Endothelial cell of umbilical vein (primary cell): ENCODE results near the gene HMGA1. TPM values are rescaled to one million over a fixed set of nuclear protein-coding genes. Genes with fewer than 3 reads are reported as not detected.
A peak's percentile ranks its signal among the peaks of the same experiment; 100 is the strongest.

ENCODE experiments used
- BruUV-seq: library from RNA; stranded (reverse); fragments of 400-500 nt; replicated peaks from 2 replicates; lab custom pipeline; 2021; lab: Mats Ljungman, UMichigan
- CTCF ChIA-PET: fragments of 300-600, 350-600 bp; sonication (Branson Sonifier 250); formaldehyde crosslinking; loops from one replicate; lab custom pipeline; 2021; ENCODE audit warnings: antibody characterized with exemption, inconsistent platforms; lab: Charles Lee
- POLR2A ChIA-PET: fragments of 300-600, 350-600 bp; sonication (Branson Sonifier 250); formaldehyde crosslinking; loops from one replicate; lab custom pipeline; 2021; ENCODE audit warnings: antibody characterized with exemption, inconsistent platforms; lab: Charles Lee
- DNase-seq: peaks from one replicate; pipeline ENCODE4 v3.0.0-alpha.2; 2011; ENCODE audit warnings: low read depth, low spot score
- FAIRE-seq: peaks from 2 replicates; lab custom pipeline; 2011; peaks lifted over from hg19 to GRCh38; lab: Jason Lieb, UNC
- H2AFZ ChIP-seq: 2 replicates; pipeline ENCODE4 v1.6.0; 2012; ENCODE audit warnings: low read depth, low read length, control low read depth, inconsistent platforms
- H3K27ac ChIP-seq: 2 replicates; pipeline ENCODE4 v1.5.1; 2011; ENCODE audit warnings: low read depth, mild to moderate bottlenecking, control low read depth, low read length, moderate library complexity; ENCODE audit not compliant: insufficient read depth
- H3K27me3 ChIP-seq, 2 experiments: 2 replicates each; pipeline versions ENCODE4 v1.6.0 to v1.6.1; 2011; ENCODE audit warnings: low read length in 2 of 2, mixed read lengths in 1 of 2; ENCODE audit not compliant: control insufficient read depth in 2 of 2, insufficient read depth in 2 of 2
- H3K36me3 ChIP-seq, 2 experiments: 2 replicates in 1 of 2; 3 replicates in 1 of 2; pipeline ENCODE4 v1.5.1; 2011; ENCODE audit warnings: low read length in 2 of 2, mild to moderate bottlenecking in 1 of 2, moderate library complexity in 1 of 2; ENCODE audit not compliant: control insufficient read depth in 2 of 2, insufficient read depth in 2 of 2; ENCODE audit errors: extremely low read depth in 1 of 2
- H3K4me1 ChIP-seq: 3 replicates; pipeline ENCODE4 v1.5.1; 2011; ENCODE audit warnings: mild to moderate bottlenecking, low read length; ENCODE audit not compliant: control insufficient read depth, insufficient read depth; ENCODE audit errors: extremely low read depth
- H3K4me2 ChIP-seq: 2 replicates; pipeline ENCODE4 v1.6.1; 2011; ENCODE audit warnings: low read length, control low read depth, mixed read lengths; ENCODE audit not compliant: insufficient read depth
- H3K4me3 ChIP-seq, 3 experiments: fragments of 200-600 bp in 1 of 3; sonication (generic), shearing (Covaris generic) in 1 of 3; replicated peaks in 1 of 3; 2 replicates each; pipeline ENCODE4 v1.5.1; 2011 to 2016; ENCODE audit warnings: control low read depth in 3 of 3, low read length in 3 of 3, mild to moderate bottlenecking in 2 of 3, inconsistent platforms in 1 of 3, low read depth in 1 of 3, moderate library complexity in 1 of 3; ENCODE audit not compliant: insufficient read depth in 1 of 3
- H3K79me2 ChIP-seq: 2 replicates; pipeline ENCODE4 v1.6.0; 2012; ENCODE audit warnings: low read length, inconsistent platforms; ENCODE audit not compliant: control insufficient read depth, insufficient read depth
- H3K9ac ChIP-seq: replicated peaks from 2 replicates; pipeline ENCODE3; 2011; ENCODE audit warnings: low read length, control low read depth; ENCODE audit not compliant: insufficient read depth; ENCODE audit errors: extremely low read depth
- H3K9me1 ChIP-seq: replicated peaks from 3 replicates; pipeline ENCODE4 v1.6.0; 2011; ENCODE audit warnings: mild to moderate bottlenecking, low read length; ENCODE audit not compliant: control insufficient read depth, insufficient read depth; ENCODE audit errors: extremely low read depth
- H3K9me3 ChIP-seq: replicated peaks from 2 replicates; pipeline ENCODE4 v1.5.1; 2012; ENCODE audit warnings: low read length, inconsistent platforms; ENCODE audit not compliant: control insufficient read depth, insufficient read depth
- H4K20me1 ChIP-seq: replicated peaks from 2 replicates; pipeline ENCODE3; 2011; ENCODE audit warnings: mild to moderate bottlenecking, low read length; ENCODE audit not compliant: control insufficient read depth, insufficient read depth; ENCODE audit errors: extremely low read depth
- EZH2 ChIP-seq: IDR thresholded peaks from 2 replicates; pipeline ENCODE4 v1.6.1; 2012; ENCODE audit warnings: borderline replicate concordance, low read depth, mild to moderate bottlenecking, moderate library complexity, low read length, inconsistent platforms; ENCODE audit not compliant: severe bottlenecking
- FOS ChIP-seq: IDR thresholded peaks from 2 replicates; pipeline ENCODE4 v1.6.1; 2011; ENCODE audit warnings: mild to moderate bottlenecking, low read length, moderate library complexity, borderline replicate concordance; ENCODE audit not compliant: insufficient read depth
- GATA2 ChIP-seq: IDR thresholded peaks from 2 replicates; pipeline ENCODE4 v1.7.0; 2011; ENCODE audit warnings: low read depth, mild to moderate bottlenecking, moderate library complexity, mixed read lengths, low read length; ENCODE audit not compliant: insufficient read length, insufficient read depth
- JUN ChIP-seq: IDR thresholded peaks from 2 replicates; pipeline ENCODE4 v1.6.1; 2011; ENCODE audit warnings: borderline replicate concordance, low read depth; ENCODE audit not compliant: insufficient read length, insufficient read depth
- MYC ChIP-seq: IDR thresholded peaks from one replicate; pipeline ENCODE4 v1.6.1; 2011; ENCODE audit warnings: mild to moderate bottlenecking, low read depth, low read length
- POLR2A ChIP-seq: IDR thresholded peaks from 2 replicates; pipeline ENCODE4 v1.6.1; 2012; ENCODE audit warnings: low read depth, mild to moderate bottlenecking, control low read depth, low read length
- POLR2AphosphoS5 ChIP-seq: IDR thresholded peaks from 2 replicates; pipeline ENCODE4 v1.6.1; 2012; ENCODE audit warnings: low read depth, mild to moderate bottlenecking, control low read depth, low read length, moderate library complexity; ENCODE audit not compliant: insufficient read depth
- dilution Hi-C: fragments of 300-500 bp; cut with MboI; formaldehyde crosslinking; loops from one replicate; pipeline ENCODE4 v1.15.0; 2019; ENCODE audit warnings: low sequenced_read_pairs; ENCODE audit not compliant: extremely low pct_ligation_motif_present
- intact Hi-C: fragments of 100-400 bp; cut with micrococcal nuclease; formaldehyde crosslinking; loops from one replicate; pipeline ENCODE4 v1.10.0; 2022
- polyA plus RNA-seq, 4 experiments: library from polyadenylated mRNA; depleted of rRNA in 3 of 4; stranded (reverse) in 3 of 4; unstranded in 1 of 4; fragments of >200 nt; gene quantifications; 2 replicates each; pipeline versions ENCODE4 v1.2.1 to v1.2.3, GENCODE V29; 2011 to 2012; ENCODE audit warnings: missing spikeins in 1 of 4
- total RNA-seq: library from RNA; stranded (reverse); gene quantifications from 2 replicates; pipeline ENCODE4 v1.2.3, GENCODE V29; 2021
- TF ChIP-seq, protein P1 (sequence below), 2 donors: IDR thresholded peaks; 1 replicate in 1 of 2; 2 replicates in 1 of 2; pipeline ENCODE4 v1.5.1; 2011; ENCODE audit warnings: low read length in 2 of 2, mild to moderate bottlenecking in 2 of 2, moderate library complexity in 2 of 2, control low read depth in 1 of 2, inconsistent platforms in 1 of 2, low read depth in 1 of 2; ENCODE audit not compliant: insufficient read depth in 1 of 2; ENCODE audit errors: extremely low read depth in 1 of 2
- TF ChIP-seq, protein P2 (sequence below): IDR thresholded peaks from 2 replicates; pipeline ENCODE4 v1.6.1; 2011; ENCODE audit not compliant: insufficient read depth, insufficient read length

Gene HMGA1
- total and polyA plus RNA-seq, 2 donors (not counting 3 experiments of a cell fraction or from before 2014, with no cell fraction given): 425 to 1,108 TPM

DNA sequence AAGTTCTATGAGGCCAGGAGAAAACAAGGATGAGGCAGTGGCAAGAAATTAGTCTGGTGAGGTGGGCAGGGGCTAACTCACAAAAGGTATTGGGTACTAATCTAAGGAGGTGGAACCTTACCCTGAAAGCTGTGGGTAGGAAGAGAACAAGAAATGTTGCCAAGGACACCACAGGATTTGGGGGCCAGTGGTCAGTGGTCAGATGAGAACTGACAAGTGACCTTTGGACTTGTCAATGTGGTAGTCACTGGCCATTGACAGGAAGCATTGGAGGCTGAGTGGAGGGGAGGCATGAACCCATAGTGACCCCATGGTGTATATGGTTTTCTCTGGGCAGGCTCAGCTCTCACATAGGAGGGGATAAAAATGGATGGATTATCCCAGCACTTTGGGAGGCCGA, 37.5 kb downstream of the HMGA1 start:
- intact Hi-C loops (no loop called here), dilution Hi-C loops (no loop called here)
- Histone ChIP-seq H3K4me1 (peaks cover 18% of the 10 kb centered on the region), H3K79me2 (no peaks in the 10 kb centered on the region), H3K9me1 (no peaks in the 10 kb centered on the region), H3K27ac (peak overlapping the region; percentile 6), H2AFZ (no peak overlapping the region), H4K20me1 (no peaks in the 10 kb centered on the region), H3K27me3 (no peaks in the 10 kb centered on the region), H3K4me3 (no peak overlapping the region), H3K9ac (no peak overlapping the region), H3K9me3 (no peaks in the 10 kb centered on the region), H3K36me3 (no peaks in the 10 kb centered on the region), H3K4me2 (no peak overlapping the region)
- ChIA-PET POLR2A (interaction anchor here (0.6 kb wide), 1 partner anchor 481 kb away, joined by 3 read pairs; no protein-coding TSS in a partner anchor), CTCF (interaction anchor here (1.6 kb wide), 1 partner anchor 8 kb away, joined by 7 read pairs; no protein-coding TSS in a partner anchor)
- TF ChIP-seq POLR2A: no peak
- TF ChIP-seq, protein P1, sequence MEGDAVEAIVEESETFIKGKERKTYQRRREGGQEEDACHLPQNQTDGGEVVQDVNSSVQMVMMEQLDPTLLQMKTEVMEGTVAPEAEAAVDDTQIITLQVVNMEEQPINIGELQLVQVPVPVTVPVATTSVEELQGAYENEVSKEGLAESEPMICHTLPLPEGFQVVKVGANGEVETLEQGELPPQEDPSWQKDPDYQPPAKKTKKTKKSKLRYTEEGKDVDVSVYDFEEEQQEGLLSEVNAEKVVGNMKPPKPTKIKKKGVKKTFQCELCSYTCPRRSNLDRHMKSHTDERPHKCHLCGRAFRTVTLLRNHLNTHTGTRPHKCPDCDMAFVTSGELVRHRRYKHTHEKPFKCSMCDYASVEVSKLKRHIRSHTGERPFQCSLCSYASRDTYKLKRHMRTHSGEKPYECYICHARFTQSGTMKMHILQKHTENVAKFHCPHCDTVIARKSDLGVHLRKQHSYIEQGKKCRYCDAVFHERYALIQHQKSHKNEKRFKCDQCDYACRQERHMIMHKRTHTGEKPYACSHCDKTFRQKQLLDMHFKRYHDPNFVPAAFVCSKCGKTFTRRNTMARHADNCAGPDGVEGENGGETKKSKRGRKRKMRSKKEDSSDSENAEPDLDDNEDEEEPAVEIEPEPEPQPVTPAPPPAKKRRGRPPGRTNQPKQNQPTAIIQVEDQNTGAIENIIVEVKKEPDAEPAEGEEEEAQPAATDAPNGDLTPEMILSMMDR (IDR thresholded peaks at IDR 0.05; ENCODE audit: extremely low read depth in 1 of 2, insufficient read depth in 1 of 2, low read depth in 1 of 2, low read length in 2 of 2): no peak
- TF ChIP-seq, protein P2, sequence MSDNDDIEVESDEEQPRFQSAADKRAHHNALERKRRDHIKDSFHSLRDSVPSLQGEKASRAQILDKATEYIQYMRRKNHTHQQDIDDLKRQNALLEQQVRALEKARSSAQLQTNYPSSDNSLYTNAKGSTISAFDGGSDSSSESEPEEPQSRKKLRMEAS: no peak
- TF ChIP-seq GATA2: no peak
- no peak for TF ChIP-seq FOS
- no peak for TF ChIP-seq MYC
- TF ChIP-seq POLR2AphosphoS5: no peak
- TF ChIP-seq JUN: no peak
- TF ChIP-seq EZH2: no peak
- no TSS peak for BruUV-seq
- DNase-seq: no peak
- FAIRE-seq: no peak
